HTERT RPE-1 (cell line): Measurements from ENCODE around the gene PLEKHB1.

Experiments
- in situ Hi-C: fragments of 300-500 bp; cut with MboI; formaldehyde crosslinking; loops from 4 replicates; pipeline ENCODE4 v1.14.3; 2020; ENCODE audit warnings: low sequenced_read_pairs

The PLEKHB1 gene

DNA sequence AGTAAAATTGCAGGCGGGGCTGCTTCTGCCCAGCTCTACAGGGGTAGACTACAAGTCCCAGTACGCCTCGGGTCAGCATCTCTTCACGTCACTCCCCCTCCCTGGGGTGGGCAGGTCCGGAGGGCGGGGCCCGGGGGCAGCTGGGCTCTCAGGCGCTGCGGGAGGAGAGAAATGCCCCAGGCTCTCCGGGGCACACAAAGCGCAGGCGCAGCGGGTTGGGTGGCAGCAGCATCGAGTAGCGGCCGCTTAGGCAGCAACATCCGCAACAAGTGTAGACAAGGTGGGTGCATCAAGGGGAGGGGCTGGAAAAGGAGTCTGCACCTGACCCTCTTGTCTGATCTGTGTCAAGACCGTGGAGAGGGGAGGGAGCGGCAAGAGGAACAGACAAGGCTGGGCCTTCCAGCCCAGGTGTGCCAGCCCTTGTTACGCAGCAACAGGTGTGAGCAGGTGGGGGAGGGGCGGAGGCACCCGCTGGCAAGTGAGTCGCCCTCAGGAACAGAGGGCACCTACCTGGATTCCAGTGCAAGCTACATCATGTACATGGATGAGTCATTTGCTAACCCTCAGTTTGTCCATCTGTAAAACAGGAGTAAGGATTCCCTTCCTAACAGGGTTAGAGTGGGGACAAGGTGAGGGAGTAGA, 1.2 kb downstream of the PLEKHB1 start:
- in situ Hi-C loops: no loop called here

DNA sequence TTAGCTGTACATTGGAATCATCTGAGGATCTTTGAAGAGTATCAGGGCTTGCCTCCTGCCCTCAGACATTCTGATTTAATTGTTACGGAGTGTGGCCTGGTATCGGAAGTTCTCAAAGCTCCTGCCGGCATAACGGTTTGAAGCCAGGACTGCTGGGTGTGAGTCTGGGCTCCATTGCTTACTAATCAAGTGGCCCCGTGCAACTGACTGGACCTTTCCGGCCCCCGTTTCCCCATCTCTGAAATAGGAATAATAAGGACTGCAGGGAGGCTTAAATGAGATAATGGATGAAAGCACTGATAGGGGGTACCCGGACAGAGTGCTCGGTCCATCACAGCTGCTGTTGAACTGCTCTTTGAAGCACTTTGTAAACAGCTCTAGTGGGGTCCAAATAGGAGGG, 1.7 kb downstream of the PLEKHB1 start:
- in situ Hi-C loops: no loop called here

DNA sequence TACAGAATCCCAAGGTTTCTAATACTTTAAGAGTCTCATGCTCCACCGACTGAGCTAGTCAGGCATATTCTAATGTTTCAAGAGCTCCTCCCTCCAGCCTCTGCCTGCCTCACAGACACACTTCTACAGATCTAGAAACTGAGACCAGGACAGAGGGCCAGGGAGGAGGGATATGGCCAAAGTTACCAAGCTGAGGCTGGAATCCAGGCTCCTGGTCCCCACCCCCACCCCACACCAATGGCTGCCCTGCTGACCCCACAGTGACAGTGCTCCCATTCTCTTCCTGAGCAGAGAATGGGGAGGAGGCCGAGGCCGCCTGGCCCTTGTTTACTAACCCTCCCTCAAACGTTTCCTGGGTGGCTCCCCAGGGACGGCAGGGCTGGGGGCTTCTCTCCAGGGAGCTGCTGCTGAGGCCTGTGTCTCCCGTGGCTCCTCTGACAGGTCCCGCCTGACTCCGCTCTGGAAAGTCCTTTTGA, 2.2 kb downstream of the PLEKHB1 start:
- in situ Hi-C loops: no loop called here

DNA sequence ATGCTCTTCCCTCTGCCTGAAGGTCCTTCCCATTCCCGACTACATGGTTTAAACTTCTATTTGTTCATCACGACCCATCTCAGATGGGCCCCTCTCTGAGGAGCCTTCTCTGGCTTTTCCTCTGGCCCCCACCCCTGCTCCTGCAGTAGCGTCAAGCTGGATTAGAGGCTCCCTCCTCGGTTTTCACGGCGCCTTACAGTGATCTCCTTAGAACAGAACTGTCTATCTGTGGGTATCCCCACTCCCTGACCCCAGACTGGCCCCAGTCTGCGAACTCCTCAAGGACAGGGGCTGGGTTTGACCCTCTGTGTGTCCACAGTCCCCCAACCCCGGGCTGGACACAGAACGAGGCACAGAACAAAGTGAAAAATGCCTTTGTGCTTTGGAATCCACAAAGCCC, 2.8 kb downstream of the PLEKHB1 start:
- in situ Hi-C loops: no loop called here

DNA sequence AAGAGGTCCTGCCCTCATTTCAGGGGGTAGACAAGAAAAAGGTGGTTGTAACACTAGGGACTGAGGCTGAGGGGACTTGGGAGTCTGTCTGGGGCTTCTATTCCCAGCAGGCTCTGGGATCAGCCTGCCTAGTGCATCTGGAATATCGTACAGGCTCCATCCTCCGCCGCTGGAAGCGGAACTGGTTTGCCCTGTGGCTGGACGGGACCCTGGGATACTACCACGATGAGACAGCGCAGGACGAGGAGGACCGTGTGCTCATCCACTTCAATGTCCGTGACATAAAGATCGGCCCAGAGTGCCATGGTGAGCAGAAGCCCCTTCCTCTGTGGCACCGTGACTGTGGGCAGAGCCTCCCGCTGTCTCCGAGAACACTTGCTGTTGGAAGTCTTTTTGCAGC, 4.0 kb downstream of the PLEKHB1 start:
- in situ Hi-C loops: no loop called here

DNA sequence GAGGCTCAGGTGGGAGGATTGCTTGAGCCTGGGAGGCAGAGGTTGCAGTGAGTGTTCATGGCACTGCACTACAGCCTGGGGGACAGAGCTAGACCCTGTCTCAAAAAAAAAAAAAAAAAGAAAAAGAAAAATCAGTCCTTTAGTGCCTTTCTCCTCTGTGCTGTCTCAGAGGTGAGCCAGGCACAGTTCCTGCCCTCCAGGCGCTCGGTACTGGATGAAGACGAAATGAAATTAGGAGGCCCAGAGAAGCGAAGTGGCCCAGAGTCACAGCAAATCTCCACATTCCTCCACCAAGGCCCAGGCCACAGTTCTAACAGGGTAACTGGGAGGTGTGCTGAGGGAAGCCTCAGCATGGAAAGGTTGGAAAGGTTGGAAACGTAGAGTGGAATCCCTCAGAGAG, 4.9 kb downstream of the PLEKHB1 start:
- in situ Hi-C loops: no loop called here

DNA sequence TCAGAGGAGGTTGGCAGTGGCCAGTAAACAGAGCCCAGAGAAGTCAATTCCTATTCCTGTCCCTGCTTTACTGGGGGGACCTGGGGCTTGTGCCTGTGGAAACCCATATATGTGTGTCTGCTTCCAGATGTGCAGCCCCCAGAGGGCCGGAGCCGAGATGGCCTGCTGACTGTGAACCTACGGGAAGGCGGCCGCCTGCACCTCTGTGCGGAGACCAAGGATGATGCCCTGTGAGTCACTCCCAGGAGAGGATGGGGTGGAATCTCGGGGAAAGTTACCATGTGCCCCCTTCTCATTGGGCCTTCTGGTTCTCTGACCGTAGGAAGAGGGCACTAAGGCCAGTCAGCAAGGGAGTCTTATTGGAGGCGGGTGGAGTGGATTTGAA, 5.3 kb downstream of the PLEKHB1 start:
- in situ Hi-C loops: no loop called here

DNA sequence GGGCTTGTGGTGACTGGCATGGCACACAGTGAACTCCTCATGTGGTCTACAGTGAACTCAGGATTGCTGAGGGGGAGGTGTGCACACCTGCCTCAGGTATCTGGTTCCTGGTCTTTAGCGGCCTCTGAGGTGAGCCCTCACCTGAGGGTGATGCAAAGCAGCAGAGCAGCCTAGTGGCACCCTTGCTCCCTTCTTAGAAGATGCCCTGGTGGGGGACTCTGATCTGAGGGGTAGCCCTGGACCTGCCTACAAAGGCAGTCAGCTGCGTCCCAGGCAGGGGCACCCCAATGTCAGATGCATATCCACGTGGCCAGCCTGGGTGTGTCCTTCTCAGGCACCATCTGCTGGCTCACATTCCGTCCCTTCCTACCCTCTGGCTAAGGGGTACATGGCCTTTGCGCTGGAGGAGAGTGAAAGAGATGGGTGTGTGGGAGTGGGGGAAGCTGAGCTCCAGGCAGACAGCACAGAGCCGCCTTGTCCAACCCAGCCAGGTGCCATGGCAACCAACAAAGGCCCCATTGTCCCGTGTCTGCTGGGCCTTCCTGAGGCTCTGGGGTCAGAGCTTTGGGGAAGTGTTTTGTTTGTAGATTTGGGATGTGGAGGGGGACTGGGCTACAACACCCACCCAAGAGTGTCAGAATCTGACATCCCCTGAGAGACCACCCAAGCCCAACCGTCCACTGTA, 5.8 kb downstream of the PLEKHB1 start:
- in situ Hi-C loops: no loop called here

DNA sequence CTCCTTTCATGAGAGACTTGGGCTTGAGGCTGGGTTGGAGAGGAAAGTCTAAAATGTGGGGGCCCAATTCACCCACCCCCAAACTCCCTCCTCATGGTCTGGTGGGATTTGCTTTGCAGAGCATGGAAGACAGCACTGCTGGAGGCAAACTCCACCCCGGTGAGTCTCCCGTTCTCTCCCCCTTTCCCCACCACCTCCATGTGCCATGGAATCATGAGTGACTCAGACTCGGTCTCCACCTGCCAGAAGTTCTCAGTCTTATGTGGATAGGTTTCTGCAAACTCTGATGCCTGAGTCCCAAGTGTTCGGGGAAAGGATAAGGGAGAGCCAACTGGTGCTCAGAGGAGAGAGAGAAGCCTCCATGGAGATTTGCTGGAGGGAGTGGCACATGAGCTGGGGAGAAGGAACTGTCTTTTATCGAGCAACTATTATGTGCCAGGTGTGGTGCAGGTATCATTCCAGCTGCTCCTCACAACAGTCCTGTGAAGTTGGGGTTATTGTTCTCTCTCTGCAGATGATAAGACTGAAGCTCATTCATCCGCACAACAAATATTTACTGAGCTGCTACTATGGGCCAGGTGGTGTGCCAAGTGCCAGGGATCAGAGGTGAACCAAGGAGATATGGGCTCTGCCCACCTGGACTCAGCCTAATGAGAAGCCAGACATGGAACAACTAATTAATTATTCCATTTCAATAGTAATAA, 6.6 kb downstream of the PLEKHB1 start:
- in situ Hi-C loops: no loop called here

DNA sequence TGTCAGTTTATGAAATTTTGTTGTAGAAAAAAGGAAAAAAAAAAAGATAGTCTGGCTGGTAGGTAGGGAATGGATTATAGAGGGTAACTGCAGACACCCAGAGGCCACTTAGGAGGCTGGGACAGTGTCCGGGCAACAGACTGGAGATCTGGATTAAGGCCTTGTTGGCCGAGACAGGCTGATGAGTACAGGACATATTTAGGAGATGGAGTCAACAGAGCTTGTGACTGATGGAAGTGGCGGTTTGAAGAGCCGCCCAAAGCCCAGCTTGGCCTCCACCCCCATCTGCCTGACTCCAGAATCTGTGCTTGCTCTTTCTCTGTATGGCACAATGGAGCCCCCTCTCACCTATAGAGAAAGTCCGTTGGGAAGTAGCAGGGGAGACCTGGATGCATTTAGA, 7.6 kb downstream of the PLEKHB1 start:
- in situ Hi-C loops: no loop called here

DNA sequence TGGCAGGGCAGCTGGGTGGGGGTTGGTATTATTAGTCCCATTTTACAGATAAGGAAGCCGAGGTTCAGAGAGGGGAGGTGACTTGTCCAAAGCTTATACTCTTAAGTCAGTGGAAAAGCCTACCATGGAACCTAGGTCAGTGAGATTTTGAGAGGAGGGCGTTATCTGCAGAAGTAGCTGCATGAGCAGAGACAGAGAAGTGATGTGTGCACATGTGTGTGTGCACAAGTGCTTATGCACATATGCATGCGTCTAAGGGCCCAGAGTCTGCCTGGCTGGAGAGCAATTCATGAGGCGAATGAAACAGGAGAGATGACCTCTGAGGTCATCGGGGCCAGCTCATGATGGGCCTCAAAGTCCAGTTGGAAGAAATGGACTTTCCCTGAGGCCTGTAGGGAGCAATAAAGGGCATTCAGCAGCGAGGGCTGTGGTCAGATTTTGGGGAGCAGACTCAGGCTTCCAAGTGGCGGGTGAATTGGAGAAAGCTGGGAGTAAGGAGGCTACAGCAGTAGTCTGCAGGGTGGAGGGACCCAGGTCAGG, 8.2 kb downstream of the PLEKHB1 start:
- in situ Hi-C loops: no loop called here

DNA sequence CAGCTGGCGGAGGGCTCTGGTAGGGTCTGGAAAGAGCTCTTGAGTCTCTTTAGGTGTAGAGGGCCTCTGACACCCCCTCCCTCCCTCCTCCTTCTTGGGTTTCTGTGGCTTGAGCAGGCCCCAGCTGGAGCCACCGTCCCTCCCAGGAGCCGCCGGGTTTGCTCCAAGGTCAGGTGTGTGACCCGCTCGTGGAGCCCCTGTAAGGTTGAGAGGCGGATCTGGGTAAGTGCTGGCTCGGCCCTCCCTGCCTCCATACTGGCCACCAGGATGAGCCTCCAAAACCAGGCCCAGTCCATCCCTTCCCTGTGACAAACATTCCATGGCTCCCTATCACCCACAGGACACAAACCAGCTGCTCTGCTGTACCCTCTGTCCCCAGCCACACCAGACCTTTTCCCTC, 9.3 kb downstream of the PLEKHB1 start:
- in situ Hi-C loops: no loop called here

DNA sequence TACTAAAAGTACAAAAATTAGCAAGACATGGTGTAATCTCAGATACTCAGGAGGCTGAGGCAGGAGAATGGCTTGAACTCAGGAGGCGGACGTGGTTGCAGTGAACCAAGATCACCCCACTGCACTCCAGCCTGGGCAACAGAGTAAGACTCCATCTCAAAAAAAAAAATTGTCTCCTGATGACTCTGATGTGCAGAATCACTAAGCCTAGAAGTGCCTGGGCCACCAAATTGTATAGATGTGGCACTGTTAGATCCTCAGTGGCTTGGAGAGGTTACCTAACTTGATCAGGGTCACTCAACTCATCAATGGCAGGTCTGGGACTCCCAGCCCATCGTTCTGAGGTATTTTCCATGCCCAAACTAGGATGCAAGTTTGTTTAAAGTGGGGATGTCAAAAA, 10.6 kb downstream of the PLEKHB1 start:
- in situ Hi-C loops: no loop called here

DNA sequence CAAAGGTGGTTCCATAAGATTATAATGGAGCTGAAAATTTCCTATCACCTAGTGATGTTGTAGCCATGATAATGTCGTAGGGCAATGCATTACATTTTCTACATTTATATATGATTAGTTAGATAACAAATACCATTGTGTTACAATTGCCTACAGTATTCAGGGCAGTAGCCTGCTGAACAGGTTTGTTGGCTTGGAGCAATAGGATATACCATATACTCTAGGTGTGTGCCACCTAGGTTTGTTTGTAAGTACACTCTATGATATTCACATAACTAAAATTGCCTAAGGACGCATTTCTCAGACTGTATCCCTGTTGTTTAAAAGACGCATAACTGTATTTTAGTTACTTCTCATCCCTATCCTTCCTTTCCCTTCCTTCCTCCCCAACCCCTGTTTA, 13.6 kb downstream of the PLEKHB1 start:
- in situ Hi-C loops: no loop called here

DNA sequence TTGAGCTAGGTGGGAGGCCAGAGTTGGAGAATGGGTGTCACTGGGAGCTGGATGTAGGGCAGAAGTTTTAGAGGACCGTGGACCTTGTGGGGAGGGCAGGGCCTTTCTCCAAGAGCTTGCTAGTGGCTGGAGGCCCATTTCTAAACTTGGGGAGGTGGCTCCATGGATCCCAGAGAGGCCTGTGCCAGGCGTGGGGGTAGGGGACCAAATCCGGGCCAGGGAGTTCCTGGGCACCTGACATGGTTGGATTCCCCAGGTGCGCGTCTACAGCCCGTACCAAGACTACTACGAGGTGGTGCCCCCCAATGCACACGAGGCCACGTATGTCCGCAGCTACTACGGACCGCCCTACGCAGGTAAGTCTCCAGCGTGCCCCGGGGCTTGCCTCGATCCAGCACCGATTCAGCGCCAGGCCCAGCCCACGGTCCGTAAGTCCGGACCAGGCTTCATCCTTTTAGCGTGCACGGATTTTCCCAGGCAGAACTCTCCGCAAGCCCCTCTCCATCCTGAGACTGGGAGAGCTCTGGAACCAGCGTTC, 14.2 kb downstream of the PLEKHB1 start:
- in situ Hi-C loops: no loop called here

DNA sequence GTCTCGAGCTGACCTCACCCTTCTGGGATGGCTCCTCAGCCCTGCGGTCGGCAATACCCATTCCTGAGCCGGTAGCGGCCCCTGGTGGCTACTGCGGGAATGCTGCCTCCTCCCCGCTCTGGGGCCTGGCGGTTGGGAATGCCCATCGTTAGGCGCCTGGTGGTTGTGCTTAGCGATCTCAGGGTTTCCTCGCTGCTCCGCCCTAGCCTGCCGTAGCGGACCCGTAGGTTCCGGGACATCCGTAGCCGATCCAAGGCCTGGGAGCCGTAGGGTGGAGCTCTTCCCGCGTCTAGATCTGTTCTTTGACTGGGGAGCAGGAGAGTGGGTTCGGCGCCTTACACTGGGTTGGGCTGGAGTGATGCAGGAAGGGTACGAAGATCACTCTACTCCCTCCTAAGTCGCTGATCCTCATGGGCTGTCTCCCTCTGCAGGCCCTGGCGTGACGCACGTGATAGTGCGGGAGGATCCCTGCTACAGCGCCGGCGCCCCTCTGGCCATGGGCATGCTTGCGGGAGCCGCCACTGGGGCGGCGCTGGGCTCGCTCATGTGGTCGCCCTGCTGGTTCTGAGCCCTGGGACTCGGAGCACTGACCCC, 14.8 kb downstream of the PLEKHB1 start:
- in situ Hi-C loops: no loop called here

DNA sequence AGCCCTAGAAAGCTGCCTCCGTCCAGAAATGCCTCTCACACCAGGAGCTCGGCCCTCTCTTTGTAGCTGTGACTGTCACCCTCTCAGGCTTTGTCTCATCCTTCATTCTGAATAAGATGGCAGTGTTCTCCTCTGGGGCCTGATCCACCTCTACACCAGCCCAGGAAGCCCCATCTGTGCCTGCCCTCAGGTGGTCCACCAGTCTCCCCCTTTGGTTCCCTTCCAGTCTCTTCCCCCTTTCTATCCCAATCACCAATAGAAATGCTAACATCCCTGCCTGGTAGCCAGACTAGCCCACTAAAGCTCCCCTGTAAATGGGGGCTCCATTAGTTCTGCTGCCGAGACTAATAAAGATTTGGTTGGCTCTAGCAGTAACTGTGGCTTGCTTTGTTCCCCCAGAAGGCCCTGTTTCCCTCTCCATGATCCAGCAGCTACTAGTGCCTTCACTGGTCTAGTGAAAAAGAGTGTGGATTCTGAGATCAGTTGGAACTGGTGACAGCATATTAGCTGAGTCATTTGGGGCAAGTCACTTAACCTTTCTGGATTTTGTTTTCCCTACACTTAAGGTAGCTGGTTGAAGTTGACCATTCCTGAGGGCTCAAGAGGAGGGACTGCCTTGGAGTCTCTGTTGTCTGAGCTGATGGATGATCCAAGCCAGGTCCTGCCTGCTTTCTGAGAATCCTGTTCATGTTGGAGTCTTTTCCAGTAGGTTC, 16.2 kb downstream of the PLEKHB1 start:
- in situ Hi-C loops: no loop called here

DNA sequence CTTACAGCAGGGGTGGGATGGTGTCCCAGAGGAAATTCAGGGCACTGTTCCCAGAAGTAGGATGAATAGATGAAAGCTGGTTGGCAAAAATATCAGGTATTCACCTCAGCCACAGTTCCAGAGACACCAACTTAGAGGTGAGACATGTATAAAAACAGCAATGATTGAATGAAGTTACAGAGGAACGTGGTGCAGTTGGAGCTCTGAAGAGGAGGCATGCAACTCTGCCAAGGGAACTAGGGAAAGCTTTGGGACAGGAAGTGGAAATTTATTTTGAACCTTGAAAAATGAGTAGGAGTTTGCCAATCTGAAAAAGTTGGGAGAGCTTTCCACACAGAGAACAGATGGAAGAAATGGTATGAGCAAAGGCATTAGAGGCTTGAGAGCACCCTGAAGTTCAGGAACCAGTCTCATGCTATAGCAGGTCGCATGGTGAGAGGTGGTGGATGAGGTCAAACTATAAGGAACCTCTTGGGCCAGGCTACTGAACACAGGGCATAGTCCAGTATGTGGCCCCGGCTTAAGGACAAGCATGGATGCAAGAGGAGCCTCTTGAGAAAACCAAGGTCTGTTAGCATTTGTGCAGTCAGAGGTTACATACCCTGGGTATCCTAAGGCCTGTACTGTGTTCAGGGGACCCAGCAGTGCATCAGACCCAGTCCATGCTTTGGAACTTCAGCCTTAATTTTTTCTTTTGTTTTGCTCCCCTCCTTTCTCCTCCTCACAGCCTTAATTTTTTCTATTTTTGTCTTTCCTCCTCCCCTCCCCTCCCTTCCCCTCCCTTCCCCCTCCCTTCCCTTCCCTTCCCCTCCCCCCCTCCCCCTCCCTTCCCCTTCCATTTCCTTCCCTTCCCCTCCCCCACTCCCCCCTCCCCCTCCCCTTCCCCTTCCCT, 17.5 kb downstream of the PLEKHB1 start:
- in situ Hi-C loops: no loop called here

DNA sequence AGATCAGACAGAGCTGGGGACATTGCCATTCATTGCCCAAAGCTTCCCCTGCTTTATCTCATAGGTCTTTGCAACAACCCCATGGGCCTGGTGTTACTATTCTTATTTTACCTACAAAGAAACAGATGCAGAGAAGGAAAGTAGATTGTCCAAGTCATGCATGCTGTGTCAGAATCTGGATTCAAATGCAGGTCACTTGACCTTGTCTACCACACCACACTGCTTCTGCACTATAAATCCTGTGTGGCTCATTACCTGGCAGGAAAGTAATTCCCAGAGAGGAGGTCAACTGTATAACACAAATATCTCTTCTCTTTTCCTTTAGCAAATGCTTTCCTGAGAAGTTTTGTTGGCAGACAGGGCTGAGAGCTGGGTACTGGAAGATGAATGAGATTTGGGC, 18.5 kb downstream of the PLEKHB1 start:
- in situ Hi-C loops: no loop called here

DNA sequence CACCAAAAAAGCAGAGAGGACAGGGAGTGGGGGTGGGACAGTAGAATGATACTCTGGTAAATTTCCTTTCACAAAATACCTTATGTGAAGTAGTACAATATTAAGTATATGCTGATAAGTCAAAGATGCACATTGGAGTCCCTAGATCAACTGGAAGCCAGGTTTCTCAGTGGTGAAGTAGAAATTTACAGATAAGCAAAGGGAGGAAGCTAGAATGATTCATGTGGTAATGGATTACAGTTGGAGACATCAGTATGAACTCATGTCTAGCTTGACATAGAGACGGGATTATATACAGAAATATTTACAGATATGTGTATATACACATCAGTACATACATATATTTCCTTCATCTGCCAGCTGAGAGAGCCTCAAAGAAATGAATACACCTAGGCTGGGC, 21.5 kb downstream of the PLEKHB1 start:
- in situ Hi-C loops: no loop called here
